DOHH2 (cell line): ENCODE results near the gene MFRP.

Source experiments
- H3F3A ChIP-seq: fragments of 200-600 bp; sonication (generic), shearing (Covaris generic); 2 replicates; pipeline ENCODE4 v1.6.0; 2016; ENCODE audit warnings: antibody characterized with exemption, mild to moderate bottlenecking; ENCODE audit not compliant: control insufficient read depth, insufficient read depth
- H3K27ac ChIP-seq: fragments of 200-600 bp; sonication (generic); 2 replicates; pipeline ENCODE4 v1.5.1; 2014; ENCODE audit warnings: low read depth, mild to moderate bottlenecking, low read length, moderate library complexity
- H3K27me3 ChIP-seq: fragments of 200-600 bp; sonication (generic); 2 replicates; pipeline ENCODE4 v1.6.1; 2014; ENCODE audit warnings: mild to moderate bottlenecking, low read length, mixed read lengths; ENCODE audit not compliant: control insufficient read depth
- H3K36me3 ChIP-seq: fragments of 200-600 bp; sonication (generic); 2 replicates; pipeline ENCODE4 v1.6.1; 2014; ENCODE audit warnings: mild to moderate bottlenecking, low read length, moderate library complexity, mixed read lengths; ENCODE audit not compliant: control insufficient read depth
- H3K4me1 ChIP-seq: fragments of 200-600 bp; sonication (generic); 2 replicates; pipeline ENCODE4 v1.6.1; 2014; ENCODE audit warnings: mild to moderate bottlenecking, low read length, mixed read lengths; ENCODE audit not compliant: control insufficient read depth
- H3K4me2 ChIP-seq: fragments of 200-600 bp; sonication (generic); 2 replicates; pipeline ENCODE4 v1.6.0; 2014; ENCODE audit warnings: mild to moderate bottlenecking, low read length, moderate library complexity
- H3K4me3 ChIP-seq: fragments of 200-600 bp; sonication (generic); 2 replicates; pipeline ENCODE4 v1.5.1; 2014; ENCODE audit warnings: mild to moderate bottlenecking, low read length, mixed read lengths
- H3K79me2 ChIP-seq: fragments of 200-600 bp; sonication (generic); 2 replicates; pipeline ENCODE4 v1.6.1; 2014; ENCODE audit warnings: mild to moderate bottlenecking, low read length, mixed read lengths; ENCODE audit not compliant: control insufficient read depth
- H3K9me2 ChIP-seq: fragments of 200-600 bp; sonication (generic); replicated peaks from 2 replicates; pipeline ENCODE4 v1.6.1; 2014; ENCODE audit warnings: mild to moderate bottlenecking, low read length, mixed read lengths; ENCODE audit not compliant: control insufficient read depth
- H3K9me3 ChIP-seq: fragments of 200-600 bp; sonication (generic); 2 replicates; pipeline ENCODE4 v1.6.1; 2014; ENCODE audit warnings: antibody characterized with exemption, low read length, mixed read lengths; ENCODE audit not compliant: control insufficient read depth, insufficient read depth
- H4K20me1 ChIP-seq: fragments of 200-600 bp; sonication (generic); 2 replicates; pipeline ENCODE4 v1.6.0; 2014; ENCODE audit warnings: low read depth, mild to moderate bottlenecking, antibody characterized with exemption, low read length, moderate library complexity; ENCODE audit not compliant: control insufficient read depth, insufficient read depth
- EZH2phosphoT487 ChIP-seq: fragments of 200-600 bp; sonication (generic); IDR thresholded peaks from 2 replicates; pipeline ENCODE4 v1.6.1; 2017; ENCODE audit warnings: borderline replicate concordance, mild to moderate bottlenecking, antibody characterized with exemption, low read length, moderate library complexity, mixed read lengths
- TF ChIP-seq, protein P1 (sequence below): fragments of 200-600 bp; sonication (generic); IDR thresholded peaks from one replicate; pipeline ENCODE4 v1.5.1; 2014; ENCODE audit warnings: antibody characterized with exemption, mild to moderate bottlenecking, low read depth, low read length; ENCODE audit not compliant: poor library complexity, severe bottlenecking

Gene MFRP

DNA sequence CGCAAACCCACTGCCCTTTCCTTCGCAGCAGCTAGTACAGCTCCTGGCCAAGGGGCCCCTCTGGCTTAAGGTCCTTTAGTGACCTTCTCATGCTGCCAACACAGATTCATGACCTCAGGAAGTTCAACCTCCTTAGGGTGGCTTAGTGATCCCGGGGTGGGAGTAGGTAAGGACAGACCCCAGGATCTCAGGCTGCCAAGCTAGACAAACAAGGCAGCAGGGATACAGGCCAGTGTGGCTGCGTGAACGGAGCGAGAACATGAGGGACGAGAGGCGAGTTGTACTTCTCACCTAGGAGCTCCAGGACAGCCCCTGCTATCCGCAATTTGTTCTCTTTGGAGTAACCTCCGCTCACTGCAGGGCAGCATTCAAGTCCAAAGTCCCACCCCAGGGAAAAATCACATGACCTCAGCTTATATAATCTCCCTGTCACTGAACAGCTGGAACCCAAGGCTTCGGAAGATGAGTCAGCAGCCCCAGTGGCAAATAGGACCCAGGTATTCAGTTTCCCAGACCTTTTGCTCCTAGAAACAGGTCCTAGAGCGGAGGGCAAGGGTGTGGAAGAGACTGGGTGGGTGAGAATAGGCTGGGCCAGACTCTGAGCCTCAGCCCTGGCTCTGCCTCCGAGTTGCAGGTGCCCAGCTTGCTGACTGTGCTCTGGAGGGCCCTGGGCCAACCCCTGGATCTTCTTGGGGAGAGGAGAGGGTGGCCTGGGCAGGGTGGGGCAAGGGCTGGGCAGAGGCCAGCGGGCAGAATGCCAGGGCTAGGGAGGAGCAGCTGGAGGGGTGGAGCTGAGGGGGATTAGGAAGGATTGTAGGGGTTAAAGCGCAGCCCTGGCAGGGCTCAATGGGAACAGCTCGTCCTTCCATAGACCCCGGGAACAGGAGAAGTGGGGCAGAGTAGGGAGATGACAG lies 21.9 kb upstream of the MFRP start:
- Histone ChIP-seq H3K9me2 (no peaks in the 10 kb centered on the region), H3K4me1 (peaks cover 91% of the 10 kb centered on the region), H3K4me3 (no peak overlapping the region), H3K4me2 (no peak overlapping the region), H4K20me1 (no peaks in the 10 kb centered on the region), H3K79me2 (peaks cover 4% of the 10 kb centered on the region), H3K36me3 (no peaks in the 10 kb centered on the region), H3F3A (no peaks in the 10 kb centered on the region), H3K27me3 (peaks cover 6% of the 10 kb centered on the region; the same call in 1 of the 2 replicates), H3K9me3 (no peaks in the 10 kb centered on the region), H3K27ac (no peak overlapping the region)
- TF ChIP-seq EZH2phosphoT487, result no peak
- TF ChIP-seq, protein P1, sequence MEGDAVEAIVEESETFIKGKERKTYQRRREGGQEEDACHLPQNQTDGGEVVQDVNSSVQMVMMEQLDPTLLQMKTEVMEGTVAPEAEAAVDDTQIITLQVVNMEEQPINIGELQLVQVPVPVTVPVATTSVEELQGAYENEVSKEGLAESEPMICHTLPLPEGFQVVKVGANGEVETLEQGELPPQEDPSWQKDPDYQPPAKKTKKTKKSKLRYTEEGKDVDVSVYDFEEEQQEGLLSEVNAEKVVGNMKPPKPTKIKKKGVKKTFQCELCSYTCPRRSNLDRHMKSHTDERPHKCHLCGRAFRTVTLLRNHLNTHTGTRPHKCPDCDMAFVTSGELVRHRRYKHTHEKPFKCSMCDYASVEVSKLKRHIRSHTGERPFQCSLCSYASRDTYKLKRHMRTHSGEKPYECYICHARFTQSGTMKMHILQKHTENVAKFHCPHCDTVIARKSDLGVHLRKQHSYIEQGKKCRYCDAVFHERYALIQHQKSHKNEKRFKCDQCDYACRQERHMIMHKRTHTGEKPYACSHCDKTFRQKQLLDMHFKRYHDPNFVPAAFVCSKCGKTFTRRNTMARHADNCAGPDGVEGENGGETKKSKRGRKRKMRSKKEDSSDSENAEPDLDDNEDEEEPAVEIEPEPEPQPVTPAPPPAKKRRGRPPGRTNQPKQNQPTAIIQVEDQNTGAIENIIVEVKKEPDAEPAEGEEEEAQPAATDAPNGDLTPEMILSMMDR, result no peak

DNA sequence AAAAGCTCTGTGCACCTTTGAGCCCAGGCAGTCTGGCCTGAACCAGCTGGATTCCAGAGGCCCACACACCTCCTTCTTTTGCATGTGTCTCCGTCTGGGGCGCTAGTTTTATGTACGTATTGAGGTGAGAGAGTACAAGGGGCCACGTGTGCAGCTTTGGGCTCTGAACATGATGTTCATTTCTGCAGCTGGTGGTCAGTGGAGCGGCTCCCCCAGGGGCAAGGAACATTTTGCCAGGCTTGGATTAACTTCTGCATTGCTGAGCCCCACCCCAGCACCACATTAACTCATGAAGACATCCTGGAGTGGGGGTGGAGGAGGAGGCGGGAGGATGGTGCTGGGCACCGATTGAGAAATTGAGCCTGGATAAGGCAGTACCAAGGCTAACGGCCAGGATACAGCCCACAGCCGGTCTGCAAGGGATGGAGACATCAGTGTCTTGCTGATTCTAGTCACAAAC lies 21.2 kb upstream of the MFRP start:
- Histone ChIP-seq H3K79me2 (peaks cover 11% of the 10 kb centered on the region), H4K20me1 (no peaks in the 10 kb centered on the region), H3K4me3 (no peak overlapping the region), H3K9me3 (no peaks in the 10 kb centered on the region), H3F3A (no peaks in the 10 kb centered on the region), H3K36me3 (no peaks in the 10 kb centered on the region), H3K9me2 (no peaks in the 10 kb centered on the region), H3K27me3 (peaks cover 6% of the 10 kb centered on the region; the same call in 1 of the 2 replicates), H3K27ac (no peak overlapping the region), H3K4me1 (peaks cover 92% of the 10 kb centered on the region), H3K4me2 (peak overlapping the region; percentile 24; the same call in 1 of the 2 replicates)
- TF ChIP-seq, protein P1, result no peak
- no peak for TF ChIP-seq EZH2phosphoT487

DNA sequence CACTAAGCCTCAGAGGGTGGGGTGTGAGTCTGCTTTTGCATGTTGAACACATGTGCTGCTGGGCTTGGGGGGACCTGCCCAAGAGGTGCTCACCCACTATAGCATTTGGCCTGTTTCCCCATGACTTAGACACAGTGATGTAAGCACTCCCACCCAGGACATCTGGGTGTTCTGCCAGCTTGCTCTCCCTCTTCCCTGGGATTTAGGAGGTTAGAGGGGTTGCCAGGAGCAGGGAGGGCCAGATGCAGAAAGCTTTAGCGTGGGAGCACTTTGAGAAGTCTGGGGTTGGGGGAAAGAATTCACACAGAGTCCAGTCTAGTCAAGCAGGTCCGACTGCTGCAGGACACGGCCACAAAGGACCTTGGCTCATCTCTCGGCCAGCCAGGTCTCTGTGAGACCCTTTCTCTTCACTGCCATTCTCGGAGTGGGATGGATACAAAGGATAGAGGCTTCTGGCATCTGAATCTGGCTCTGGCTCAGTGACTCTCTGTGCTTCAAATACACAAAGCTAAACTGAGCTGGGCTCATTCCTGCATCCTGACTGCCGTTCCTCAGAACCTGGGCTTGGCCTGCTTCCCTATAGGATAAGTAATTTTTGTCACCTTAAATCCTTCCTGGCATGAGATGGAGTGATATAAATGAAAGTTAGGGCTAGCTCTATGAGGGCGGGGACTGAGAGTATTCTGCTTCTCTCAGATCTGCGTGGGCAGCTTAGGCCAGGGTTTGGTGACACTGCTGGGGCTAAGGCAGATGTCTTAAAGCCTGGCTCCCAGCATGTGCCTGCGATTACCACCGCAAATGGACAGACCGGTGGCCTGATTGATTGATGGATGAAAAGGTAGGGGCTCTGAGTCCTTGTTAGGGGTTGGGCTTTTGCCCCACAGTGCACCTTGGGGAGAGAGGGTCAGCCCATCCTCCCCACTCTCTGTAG lies 20.4 kb upstream of the MFRP start:
- Histone ChIP-seq H3K27ac (no peak overlapping the region), H3K27me3 (peaks cover 6% of the 10 kb centered on the region; the same call in 1 of the 2 replicates), H3K4me2 (peak overlapping the region; percentile 24; the same call in 1 of the 2 replicates)

More for the DNA sequence above, 20.4 kb upstream of the MFRP start:
- Histone ChIP-seq H3F3A (0 out of 2 replicates have a peak, but pooled peaks cover 1% of the 10 kb centered on the region), H4K20me1 (no peaks in the 10 kb centered on the region), H3K36me3 (no peaks in the 10 kb centered on the region), H3K4me3 (no peak overlapping the region), H3K79me2 (peaks cover 19% of the 10 kb centered on the region), H3K9me3 (no peaks in the 10 kb centered on the region), H3K9me2 (no peaks in the 10 kb centered on the region), H3K4me1 (peaks cover 96% of the 10 kb centered on the region)
- TF ChIP-seq, protein P1, result no peak
- no peak for TF ChIP-seq EZH2phosphoT487
